ENCODE results near the gene RACK1.
"Not testable (repeated sequence)": the region's sequence is repeated elsewhere in the genome, so short reads cannot be mapped to it uniquely, and the experiment has no call there.

Gene RACK1

DNA sequence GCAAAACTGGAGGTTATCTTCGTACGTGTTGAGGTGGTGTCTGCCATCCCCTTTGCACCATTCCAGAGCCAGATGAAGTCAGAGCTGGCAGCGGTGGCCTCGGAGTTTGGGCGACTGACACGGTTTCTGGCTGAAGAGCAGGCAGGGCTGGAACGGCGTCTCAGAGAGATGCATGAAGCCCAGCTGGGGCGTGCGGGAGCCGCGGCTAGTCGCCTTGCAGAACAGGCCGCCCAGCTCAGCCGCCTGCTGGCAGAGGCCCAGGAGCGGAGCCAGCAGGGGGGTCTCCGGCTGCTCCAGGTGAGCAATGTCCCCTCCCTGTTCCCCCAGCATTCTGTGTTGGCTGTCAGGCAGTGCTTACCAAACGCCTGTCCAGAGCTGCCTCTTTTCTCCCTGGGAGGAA is 11.1 kb downstream of the RACK1 start:
- no peak for DNase-seq

DNA sequence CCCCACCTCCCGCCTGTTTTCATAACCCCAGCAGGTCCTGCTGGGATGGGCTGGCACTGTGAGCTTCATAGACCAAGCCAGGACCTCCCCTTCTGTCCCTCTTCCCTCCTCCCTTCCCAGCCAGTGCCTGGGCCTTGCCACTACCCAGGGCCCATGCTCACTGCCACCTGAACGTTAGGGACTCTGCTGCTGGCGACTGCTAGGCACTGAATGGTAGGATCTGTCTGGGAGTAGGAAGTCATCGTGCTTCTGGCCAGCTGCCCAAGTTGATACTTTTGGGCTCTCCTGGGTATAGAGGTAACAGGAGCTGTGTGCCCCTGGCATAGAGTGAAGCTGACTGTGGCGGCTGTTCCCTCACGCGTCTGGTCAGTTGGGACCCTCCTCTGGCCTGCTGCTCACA is 12.3 kb downstream of the RACK1 start:
- no peak for DNase-seq

DNA sequence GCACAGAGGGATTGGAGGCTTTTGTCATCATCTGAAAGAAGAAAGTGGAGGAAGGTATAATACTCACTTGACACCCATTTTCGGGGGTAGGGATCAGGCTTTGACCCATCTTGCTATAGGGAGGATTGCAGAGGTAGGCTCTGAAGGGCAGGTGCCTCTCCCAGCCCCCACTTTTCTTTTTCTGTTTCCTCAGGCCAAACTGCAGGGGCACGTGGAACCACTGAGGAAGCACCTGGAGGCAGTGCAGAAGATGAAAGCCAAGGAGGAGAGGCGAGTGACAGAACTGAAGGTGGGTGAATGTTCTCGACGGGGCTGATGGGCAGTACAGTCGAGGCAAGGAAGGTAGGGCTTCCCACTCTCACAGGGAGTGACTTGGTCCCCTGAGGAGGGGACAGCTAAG is 13.2 kb downstream of the RACK1 start:
- no peak for DNase-seq

DNA sequence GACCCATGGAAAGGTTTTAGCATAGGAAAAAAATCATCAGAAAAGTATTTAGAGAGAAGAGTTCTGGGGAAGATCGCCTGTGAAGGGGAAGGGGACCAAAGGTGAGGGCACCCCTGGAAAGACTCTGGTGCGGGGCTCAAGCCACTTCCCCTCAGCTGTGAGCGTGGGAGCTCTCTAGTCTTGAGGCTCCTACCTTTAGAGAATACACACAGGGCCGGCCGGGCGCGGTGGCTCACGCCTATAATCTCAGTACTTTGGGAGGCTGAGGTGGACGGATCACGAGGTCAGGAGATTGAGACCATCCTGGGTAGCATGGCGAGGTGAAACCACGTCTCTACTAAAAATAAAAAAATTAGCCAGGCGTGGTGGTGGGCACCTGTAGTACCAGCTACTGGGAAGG is 13.7 kb downstream of the RACK1 start:
- no peak for DNase-seq

DNA sequence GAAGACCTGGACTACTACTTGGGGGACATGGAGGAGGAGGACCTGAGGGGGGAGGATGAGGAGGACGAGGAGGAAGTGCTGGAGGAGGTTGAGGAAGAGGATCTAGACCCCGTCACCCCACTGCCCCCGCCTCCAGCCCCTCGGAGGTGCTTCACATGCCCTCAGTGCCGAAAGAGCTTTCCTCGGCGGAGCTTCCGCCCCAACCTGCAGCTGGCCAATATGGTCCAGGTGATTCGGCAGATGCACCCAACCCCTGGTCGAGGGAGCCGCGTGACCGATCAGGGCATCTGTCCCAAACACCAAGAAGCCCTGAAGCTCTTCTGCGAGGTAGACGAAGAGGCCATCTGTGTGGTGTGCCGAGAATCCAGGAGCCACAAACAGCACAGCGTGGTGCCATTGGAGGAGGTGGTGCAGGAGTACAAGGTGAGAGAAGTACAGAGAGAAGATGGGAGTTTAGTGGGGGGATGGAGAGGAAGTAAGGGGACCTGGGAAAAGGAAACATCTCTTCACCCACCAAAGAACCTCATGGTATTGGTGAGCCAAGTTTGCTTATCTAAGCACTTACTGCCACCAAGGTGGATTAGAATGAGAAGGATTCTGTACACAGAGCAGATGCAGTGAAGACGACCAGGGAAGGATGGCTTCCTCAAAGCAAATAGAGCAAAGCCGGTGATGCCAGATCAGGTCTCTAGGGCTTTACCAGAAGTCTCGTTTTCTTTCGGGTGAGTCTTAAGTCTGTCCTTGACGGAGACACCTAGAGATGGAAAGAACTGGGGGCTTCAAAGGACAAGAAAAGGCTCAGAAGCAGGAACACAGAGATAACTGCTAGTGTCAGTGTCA is 19.1 kb downstream of the RACK1 start:
- DNase-seq: no peak

DNA sequence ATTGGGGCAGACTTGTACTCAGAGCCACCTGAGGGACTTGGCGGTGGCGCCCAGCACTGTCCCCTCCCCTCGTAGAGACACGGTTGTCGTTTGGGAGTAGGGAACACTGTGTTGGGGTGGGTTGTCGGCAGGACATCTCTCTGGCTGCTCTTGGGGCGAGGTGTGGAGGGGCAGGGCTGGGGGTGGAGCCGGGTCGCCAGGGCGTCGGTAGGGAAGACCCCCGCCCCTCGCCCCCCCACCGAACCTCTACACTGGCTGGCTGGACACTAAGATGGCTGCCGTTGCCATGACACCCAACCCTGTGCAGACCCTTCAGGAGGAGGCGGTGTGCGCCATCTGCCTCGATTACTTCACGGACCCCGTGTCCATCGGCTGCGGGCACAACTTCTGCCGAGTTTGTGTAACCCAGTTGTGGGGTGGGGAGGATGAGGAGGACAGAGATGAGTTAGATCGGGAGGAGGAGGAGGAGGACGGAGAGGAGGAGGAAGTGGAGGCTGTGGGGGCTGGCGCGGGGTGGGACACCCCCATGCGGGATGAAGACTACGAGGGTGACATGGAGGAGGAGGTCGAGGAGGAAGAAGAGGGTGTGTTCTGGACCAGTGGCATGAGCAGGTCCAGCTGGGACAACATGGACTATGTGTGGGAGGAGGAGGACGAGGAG is 19.8 kb downstream of the RACK1 start:
- DNase-seq: no peak

DNA sequence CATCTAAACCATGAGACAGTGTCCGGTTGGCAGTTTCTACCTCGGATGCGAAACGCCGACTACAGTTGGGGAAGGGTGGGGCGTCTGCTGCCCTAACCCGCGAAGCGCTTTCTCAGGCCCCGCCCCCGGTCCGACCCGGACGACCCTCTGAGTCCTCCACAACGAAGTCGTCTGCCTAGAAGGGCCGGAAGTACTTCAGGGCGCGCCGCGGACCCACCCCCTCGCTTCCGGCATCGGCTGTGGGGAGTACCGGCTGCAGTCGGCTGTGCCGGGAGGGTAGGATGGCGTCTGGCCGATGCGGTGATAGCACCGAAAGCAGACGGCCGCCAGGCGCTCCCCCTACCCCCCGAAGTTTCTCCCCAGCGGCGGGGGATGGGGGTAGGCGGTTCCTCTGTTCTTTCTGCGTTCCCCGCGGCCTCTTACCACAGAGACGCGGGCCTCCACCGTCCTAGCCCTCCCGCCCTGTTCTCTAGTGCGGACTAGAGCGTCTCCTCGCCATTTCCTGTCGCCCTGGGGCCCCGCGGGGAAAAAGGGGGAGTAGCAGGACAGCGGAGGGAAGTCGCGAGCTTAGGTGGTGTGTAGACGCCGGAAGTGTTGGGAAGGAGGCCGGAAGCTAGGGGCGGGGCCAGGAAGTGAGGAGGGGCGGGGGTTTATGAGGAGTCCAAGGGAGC is 20.5 kb downstream of the RACK1 start, which contains the start of gene TRIM41:
TRIM41 (plus strand) TSS at position 224 of the 671 bp plus-strand sequence. CDS start 719 bp downstream, outside the sequence.
- no peak for DNase-seq

DNA sequence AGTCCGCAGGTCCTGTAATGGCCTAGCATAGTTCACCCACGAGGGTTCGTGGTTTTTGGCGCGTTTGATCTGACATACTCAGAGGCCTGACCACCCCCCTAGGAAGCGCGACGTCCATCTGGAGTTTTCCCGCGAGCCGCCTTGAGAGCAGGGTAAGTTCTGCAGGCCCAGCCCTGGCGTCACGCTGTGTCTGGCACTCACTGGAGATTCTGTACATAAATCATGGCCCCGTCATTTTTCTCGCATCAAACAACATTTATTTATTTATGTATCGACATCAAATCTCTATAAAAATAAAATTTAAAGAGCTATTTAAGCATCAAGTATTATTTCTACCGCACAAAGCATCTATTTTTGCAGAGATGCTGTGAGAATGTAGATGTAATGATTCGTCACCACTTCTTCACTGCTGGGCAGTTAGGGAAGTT is 21.1 kb downstream of the RACK1 start:
- no peak for DNase-seq

DNA sequence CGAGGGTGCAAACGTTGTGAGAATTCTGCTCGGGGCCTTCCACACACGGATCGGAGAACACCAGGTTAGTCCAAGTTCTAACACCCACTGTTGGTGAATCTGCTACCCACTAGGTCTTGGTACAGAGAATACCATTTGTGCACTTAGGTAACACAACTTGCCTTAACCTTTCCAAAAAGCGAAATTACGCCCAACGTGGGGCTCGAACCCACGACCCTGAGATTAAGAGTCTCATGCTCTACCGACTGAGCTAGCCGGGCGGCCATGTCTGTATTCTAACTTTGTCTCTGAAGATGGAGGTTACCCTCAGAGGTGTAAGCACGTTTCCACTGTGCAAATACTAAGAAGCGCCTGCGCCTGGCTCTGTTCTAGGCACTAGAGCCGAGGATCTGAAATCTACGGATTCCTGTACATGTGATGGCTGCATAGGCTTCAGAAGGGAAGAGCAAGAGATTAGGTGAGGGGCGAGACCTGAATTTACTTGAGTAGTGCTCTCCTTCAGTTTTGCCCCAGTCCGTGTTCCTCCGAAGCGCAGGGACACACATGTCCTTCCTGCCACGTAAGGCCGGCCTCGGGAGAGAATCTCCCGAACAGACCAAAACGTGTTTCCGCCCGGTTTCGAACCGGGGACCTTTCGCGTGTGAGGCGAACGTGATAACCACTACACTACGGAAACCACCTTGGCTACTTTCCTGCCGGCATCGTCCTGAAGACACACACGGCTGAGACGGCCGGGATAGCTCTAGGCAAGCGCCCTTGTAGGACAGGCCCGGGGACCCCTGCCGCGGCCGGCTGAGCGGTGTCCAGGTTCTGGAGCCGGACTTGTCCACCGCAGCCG is 21.7 kb downstream of the RACK1 start:
- no peak for DNase-seq

DNA sequence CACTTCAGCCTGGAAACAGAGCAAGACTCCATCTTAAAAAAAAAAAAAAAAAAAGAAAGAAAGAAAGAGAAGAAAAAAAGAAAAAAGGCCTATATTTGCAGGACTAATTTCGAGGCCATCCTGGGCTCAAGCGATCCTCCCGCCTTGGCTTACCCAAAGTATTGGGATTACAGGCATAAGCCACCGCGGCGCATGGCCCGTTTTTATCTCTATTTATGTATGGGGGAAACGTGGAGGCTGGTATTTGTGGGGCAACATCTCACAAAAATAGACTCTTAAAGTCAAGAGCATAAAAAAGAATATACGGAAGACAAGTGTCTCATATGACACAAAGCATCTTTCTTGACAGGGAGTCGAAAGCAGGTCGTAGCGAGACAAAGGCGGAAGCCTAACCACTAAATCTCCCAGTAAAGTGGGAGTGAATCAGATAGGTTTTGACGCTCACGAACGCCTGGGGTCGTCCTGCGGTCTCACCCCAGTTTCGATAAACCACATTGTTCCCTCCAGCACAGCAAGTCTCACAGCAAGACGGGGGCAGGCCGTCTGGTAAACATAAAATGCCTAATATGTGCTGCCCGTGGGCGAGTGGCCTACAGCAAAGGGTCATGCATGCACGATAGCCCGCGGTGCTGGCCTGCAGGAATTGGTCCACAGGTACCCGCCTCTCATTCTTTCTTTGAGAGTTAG is 22.5 kb downstream of the RACK1 start:
- no peak for DNase-seq

DNA sequence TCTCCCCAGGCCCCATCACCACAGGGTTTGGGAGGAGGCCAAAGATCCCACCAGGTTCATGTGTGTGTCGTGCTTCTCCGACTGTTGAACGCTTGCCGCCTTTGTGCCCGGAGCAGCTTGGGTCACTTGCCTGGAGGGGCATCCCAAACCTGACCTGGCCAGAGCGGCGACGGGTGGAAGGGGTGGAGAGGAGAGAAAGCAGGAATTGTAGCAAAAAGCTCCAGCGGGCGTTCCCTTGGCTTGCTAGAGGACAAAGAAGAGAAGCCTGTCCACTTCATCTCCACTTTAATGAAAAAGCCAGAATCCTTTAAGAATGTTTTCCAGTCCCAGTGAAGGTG is 23.6 kb downstream of the RACK1 start:
- no peak for DNase-seq

DNA sequence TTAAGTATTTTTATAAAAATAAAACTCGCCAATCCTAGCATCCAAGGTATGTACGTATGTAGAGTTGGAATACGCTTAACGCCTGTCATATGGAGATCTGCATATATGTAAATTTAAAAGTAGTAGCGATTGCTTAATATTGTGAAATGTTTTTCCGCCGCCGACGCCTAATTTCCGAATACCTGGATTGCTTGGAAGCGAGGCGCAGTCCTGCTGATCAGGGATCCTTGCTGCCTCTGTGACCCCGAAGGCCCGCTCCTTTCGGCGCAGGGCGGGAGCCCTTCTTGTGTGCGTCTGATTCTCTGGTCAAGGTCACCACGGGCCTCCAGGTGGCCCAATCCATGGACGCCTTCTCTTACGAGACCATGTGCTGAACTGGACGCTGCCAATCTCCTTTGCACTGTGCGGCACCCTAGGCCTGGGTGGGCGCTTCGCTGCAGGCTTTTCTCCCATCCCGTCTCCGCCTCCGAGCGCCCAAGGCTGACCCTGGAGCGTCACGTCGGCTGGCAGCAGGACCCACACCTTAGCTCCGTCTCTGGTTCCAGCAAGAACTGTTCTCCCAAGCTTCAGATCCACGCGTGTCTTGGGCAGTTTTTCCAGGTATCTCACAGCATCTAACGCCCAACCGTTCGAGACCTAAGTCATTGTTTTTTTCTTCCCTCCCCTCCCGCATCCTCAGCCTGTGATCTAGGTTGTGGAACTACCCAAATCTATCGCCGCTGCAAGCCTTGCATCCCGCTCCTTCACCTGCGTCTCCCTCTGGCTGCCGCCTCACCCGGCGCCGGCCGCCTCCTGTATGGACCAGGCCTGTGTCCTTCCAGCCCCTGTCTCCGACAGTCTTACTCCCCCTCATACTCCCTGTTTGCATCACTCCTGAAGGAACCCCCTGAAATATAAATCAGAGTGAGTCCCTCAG is 24.2 kb downstream of the RACK1 start:
- no peak for DNase-seq

DNA sequence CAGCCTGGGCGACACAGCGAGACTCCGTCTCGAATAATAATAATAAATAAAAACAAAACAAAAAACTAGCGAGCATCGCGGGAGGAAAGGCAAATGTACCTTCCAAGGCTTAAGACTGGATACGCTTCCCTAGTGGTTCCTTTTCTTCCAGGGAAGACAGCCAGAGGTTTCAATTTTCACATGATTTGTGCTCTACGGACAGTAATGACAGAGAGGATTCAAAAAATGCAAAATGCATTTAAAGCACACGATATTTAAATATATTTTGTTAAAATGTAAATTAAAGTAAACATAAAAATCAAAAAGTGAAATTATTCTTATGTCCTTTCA is 24.9 kb downstream of the RACK1 start:
- DNase-seq: no peak

DNA sequence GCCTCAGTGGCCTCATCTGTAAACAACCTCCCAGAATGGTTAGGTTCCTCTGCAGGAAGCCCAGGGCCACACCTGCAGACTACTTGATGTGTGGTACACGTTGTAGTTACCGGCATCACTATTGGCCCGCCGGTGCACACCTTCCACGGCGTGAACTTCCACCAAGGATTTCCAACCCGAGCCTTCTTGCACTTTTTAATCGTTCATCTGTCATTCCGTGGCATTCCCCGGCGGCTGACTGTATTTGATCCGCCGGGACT is 26.0 kb downstream of the RACK1 start:
- DNase-seq: no peak

DNA sequence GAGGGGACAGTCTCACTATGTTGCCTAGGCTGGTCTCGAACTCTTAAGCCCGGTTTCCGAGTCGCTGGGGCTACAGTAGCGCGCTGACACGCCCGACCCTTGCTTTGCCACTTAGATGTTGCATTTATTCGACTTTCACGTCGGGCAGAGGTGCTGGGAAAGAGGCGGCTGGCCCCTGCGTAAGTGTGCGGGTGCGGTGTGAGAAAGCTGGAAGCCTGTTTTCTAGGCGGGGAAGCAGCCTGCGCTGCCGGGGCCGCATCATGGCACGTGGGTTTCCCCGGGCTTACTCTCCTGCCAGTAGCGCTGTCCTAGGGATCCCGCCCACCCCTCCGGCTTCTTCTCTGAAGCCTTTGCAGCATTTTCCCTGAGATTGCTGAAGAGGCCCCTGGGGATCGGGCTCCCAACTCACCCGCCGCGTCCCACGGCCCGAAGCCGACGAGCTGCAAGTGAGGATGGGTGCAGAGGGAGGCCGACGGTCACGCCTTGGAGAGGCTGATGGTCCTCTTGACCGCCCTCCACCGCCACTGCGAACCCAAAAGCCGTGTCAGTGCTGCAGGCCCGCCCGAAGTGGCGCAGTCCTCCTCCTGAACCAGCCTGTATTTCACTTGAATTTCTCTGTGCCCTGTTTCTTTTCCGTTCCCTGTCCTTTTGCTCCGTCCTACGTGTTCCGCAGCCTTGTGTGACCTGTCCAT is 26.4 kb downstream of the RACK1 start:
- no peak for DNase-seq

DNA sequence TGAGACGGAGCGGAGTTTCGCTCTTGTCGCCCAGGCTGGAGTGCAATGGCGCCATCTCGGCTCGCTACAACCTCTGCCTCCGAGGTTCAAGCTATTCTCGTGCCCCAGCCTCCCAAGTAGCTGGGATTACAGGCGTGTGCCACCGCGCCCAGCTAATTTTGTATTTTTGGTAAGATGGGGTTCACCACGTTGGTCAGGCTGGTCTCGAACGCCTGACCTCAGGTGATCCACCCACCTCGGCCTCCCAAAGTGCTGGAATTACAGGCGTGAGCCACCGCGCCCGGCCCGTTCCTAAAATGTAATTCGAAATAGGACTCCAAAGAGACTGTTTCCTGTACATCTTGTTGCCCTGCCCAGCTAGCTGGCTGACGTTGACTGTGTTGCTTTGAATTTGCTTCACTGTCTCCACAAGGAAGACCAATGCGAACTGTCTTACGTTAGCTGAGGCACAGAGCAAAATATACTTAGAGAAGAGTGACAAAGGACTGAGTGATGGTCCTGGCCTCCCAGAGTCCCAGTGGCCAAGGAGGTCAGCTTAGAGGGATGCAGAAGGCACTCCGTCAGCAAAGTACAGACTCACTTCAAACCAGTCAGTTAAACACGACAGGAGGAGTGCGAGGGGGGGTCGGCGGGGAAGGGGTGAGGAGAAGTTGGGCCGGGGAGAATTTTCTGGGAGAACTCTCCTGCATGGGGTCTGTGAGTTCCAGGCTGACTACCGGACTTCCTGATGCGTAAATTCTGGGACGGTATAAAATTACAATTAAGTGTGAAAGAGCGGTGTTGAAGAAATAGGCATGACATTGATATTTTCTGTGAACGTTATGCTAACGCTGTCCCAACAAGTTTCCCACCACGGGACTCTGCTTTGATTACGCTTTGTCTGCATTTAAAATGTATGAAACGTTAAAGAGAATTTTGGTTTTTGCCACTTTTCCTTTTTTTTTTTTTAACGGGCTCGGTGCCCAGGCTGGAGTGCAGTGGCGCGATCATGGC is 27.4 kb downstream of the RACK1 start:
- no peak for DNase-seq

DNA sequence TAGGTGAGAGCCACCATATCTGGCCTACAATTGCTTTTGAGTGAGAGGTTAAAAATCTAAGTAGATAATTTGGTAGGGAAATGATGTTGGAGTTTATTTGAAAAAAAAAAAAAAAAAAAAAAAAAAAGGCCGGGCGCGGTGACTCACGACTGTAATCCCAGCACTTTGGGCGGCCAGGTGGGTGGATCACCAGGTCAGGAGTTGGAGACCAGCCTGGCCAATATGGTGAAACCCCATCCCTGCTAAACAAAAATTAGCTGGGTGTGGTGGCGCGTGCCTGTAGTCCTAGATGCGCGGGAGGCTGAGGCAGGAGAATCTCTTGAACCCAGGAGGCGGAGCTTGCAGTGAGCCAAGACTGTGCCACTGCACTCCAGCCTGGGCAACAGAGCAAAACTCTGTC is 29.5 kb downstream of the RACK1 start:
- DNase-seq: not testable (repeated sequence)

DNA sequence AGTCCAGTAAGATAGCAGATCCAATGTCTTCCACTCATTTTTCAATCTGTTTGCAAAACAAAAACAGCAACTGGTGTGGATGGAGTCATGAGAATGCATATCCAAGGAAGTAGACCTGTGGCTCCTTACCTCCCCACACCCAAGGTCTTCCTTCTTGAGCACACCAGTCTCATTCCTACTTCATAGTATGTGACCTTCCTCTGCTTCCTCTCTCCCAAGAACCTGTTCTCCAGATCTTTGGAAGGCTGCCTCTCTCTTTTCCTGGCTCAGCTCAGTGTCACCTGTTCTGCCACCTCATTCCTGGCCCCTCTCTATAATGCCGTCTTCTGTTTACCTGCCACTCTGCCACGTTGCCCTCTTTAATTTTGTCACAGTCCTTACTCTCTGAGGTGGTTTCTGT is 30.8 kb downstream of the RACK1 start:
- DNase-seq: no peak

DNA sequence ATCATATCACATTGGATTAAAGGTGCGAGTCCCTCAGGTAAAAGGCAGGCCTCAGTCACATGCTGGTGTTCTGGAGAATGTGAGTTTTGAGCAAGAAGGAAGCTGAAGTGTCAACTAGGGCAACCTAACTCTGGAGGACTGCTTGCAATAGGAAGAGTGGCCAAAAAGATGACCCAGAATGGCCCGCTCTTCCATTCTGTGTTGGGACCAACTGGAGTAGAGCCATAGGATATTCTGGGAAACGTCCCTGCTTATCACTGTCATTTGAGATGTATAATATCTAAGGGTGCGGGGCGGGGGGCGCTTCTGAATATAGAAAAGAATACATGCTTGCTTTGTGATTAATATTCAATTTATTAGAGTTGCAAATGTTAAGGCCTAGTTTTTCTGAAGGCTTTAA is 31.6 kb downstream of the RACK1 start:
- no peak for DNase-seq

DNA sequence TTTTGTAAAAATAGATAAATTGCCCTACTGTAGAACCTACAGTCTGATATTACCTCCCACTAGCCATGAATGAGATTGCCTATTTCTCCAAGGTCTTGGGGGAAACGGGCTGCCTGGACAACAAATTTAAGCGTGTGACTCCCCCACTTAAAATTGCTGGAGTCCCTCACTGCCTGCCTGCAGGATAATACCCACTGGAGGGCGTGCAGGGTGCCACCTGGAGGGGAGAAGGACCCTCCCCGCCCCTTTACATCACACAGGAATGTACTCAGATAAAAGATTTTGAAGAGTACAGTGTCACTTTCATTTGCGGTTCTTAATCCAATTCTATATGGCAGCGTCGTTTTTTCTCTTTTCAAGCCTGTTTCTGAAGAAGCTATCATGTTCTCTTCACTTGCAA is 32.5 kb downstream of the RACK1 start:
- no peak for DNase-seq

All from NCI-H1092 (cell line).